ENCODE results near the gene CSRP2. TPM values are rescaled to one million over a fixed set of nuclear protein-coding genes. Genes with fewer than 3 reads are reported as not detected.
A peak's percentile ranks its signal among the peaks of the same experiment; 100 is the strongest.

The CSRP2 gene
- total RNA-seq = not detected
- polyA plus RNA-seq = under 1 TPM; 0.32 to 0.80 (median 0.68) TPM
- total RNA-seq = 0 to 0.59 (median 0.03) reads per million in 6 experiments

GRCh38 chr12:76878899-76879709 is at the start of gene CSRP2:
TSS of gene CSRP2 (minus strand) at chr12:76879019. CDS start at chr12:76866260, 12,759 bp downstream.
- Mint-ChIP-seq H3K4me3 (peak within 1 kb of the TSS; percentile 88 to 99 (median 94)), H3K9me3 (no peaks in the 10 kb centered on the region), H3K27ac (peak within 1 kb of the TSS in 8 of 10 donors; percentile 30 to 77 (median 58)), H3K36me3 (peaks cover 0 to 4% (median 0%) of the 10 kb centered on the region in 3 donors), H3K27me3 (peaks cover 31 to 61% (median 40%) of the 10 kb centered on the region in 5 donors), H3K4me1 (peaks cover 8 to 15% (median 12%) of the 10 kb centered on the region in 4 donors)
- peak in 8 of 10 donors; percentile 14 to 74 (median 40) for DNase-seq
- POLR2A ChIA-PET = interaction anchor here (0.6 kb wide), 1 partner anchor 12 kb away, joined by 6 read pairs; no protein-coding TSS in a partner anchor
- peak; percentile 68 to 89 for ATAC-seq

DNA sequence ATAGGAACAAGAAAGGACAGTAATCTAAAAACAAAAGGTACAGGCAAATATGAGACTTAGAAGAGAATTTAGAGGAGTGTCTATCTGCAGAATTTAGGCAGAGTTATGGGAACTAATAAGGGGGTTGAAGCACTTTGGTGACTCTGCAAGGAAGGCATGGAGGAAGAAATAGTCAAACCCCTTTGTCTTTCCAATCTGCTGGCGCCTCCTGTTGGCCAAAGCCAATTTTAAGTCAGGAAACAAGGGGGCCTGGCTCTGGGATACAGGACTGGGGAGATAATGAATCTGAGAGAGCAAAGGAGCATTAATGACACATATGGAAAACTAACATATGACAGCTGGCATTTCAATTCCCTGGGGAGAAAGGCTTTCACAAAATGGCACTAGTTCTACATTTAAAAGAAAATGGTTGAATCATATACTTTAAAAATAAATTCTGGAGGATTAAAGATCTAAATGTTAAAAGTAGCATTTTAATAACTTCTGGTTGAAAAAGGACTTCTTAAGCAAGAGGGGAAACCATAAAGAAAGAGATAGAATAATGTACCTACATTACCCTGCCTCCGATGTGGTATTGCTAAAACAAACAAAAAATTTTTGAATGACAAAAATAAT is 48.5 kb upstream of the CSRP2 start:
- DNase-seq (peak in 6 of 10 donors; percentile 3 to 63 (median 18)), ATAC-seq (no peak)
- peaks cover 2 to 34% (median 8%) of the 10 kb centered on the region in 5 donors for H3K27me3 Mint-ChIP-seq
- no peak overlapping the region for H3K4me3 Mint-ChIP-seq
- H3K27ac Mint-ChIP-seq = no peak overlapping the region
- POLR2A ChIA-PET = no interaction called here
- peaks cover 0 to 3% (median 0%) of the 10 kb centered on the region in 3 donors for H3K36me3 Mint-ChIP-seq
- no peaks in the 10 kb centered on the region for H3K4me1 Mint-ChIP-seq
- H3K9me3 Mint-ChIP-seq = no peaks in the 10 kb centered on the region

DNA sequence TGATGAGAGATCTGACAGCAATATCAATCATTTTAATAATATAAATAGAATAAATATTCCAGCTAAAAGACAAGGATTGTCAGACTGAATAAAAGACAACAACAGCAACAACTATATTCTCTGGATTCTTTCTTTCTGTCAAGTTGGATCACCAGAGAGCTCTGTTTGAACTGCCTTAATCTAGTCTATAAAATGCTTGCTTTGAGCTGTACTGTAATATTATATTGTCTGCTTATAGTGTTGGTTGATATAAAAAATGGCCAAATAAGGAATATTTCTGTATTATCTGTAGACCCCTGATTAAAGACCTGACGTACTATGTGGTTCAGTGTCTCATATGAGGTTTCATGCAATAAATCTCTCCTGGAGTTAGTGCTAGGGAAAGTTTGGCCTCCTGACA is 46.3 kb upstream of the CSRP2 start:
- Mint-ChIP-seq H3K4me3 (no peak overlapping the region), H3K4me1 (peaks cover 2 to 7% (median 4%) of the 10 kb centered on the region in 4 donors), H3K9me3 (no peaks in the 10 kb centered on the region), H3K36me3 (no peaks in the 10 kb centered on the region), H3K27ac (no peak overlapping the region), H3K27me3 (peaks cover 1 to 13% (median 2%) of the 10 kb centered on the region in 5 donors)
- no peak for ATAC-seq
- no peak for DNase-seq
- POLR2A ChIA-PET = no interaction called here

DNA sequence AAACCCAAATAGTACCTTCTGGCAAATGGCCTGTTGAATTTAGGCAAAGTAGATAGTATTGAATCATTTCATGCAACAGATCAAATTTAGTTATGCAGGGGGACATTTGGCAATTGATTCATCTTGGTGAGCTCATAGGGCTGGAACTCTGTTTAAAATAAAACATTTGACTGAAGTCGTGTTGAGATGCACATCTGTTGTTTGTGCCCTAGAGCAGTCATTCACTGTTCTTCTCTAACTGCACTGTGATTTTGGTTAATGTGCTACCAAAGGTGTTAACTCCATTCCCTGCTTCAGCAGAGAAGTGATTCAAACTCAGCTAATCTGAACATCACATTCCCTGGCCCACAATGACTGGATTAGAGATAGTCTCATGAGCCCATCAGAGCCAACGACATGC is 44.0 kb upstream of the CSRP2 start:
- H3K4me1 Mint-ChIP-seq = peaks cover 2 to 10% (median 6%) of the 10 kb centered on the region in 4 donors
- ATAC-seq (no peak), DNase-seq (no peak)
- no peaks in the 10 kb centered on the region for H3K36me3 Mint-ChIP-seq
- peaks cover 0 to 10% (median 0%) of the 10 kb centered on the region in 5 donors for H3K27me3 Mint-ChIP-seq
- H3K27ac Mint-ChIP-seq = no peak overlapping the region
- POLR2A ChIA-PET = no interaction called here
- H3K4me3 Mint-ChIP-seq = no peak overlapping the region
- H3K9me3 Mint-ChIP-seq = no peaks in the 10 kb centered on the region

DNA sequence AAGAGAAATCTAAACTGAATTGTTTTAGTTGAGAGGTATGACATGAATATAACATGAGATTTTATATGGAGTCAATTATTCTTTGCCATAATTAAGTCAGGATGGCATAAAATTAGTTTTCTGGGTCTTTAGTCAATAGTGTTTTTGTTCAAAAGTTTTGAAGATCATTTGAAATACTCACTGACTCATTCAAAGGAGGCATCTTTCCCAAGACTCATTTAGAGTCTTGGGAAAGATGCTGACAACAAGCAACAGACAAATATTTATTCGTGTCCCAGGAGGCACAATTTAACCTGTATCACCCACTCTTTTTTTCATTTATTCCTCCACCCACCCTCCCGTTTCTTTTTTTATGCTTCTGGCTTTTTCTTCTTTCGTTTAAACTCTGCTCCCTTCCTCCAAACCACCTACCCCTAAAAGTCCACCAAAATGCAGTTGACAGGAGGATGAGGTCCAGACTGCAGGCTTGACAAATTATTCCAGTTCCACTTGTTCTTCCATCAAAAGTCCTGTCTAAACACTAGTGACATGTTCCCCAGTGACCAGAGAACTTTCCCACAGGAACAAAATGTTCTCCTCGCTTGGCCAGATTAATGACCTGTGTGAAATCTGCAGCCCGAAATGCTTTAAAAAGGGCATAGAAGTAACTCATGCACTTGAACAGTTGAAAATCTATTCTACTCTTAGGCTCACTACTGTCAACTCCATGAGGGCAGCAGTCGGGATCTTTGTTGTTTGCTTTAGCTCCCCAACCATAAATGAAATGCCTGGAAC is 43.3 kb upstream of the CSRP2 start:
- H3K36me3 Mint-ChIP-seq = no peaks in the 10 kb centered on the region
- H3K4me3 Mint-ChIP-seq = no peak overlapping the region
- peaks cover 0 to 6% (median 0%) of the 10 kb centered on the region in 5 donors for H3K27me3 Mint-ChIP-seq
- no peaks in the 10 kb centered on the region for H3K9me3 Mint-ChIP-seq
- H3K27ac Mint-ChIP-seq = no peak overlapping the region
- ATAC-seq (no peak), DNase-seq (no peak)
- H3K4me1 Mint-ChIP-seq = peaks cover 2 to 10% (median 6%) of the 10 kb centered on the region in 4 donors
- POLR2A ChIA-PET = no interaction called here

DNA sequence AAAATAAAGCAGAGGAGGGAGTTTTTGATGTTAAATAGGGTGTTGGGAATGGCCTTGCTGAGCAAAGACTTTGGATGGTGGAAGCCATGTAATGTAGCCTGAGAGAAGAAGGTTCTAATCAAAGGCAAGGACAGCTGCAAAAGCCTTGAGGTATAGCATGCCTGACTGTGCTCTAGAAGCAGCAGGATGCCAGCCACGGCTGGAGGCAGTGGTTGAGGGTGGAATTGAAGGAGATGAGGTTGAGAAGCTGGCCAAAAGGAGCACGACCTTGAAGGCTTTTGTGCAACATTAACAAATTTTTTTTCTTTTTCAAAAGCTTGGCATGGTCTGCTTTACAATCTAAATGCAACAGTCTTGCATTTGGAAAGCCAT is 42.3 kb upstream of the CSRP2 start:
- H3K27ac Mint-ChIP-seq = no peak overlapping the region
- DNase-seq (no peak), ATAC-seq (no peak)
- peaks cover 2 to 10% (median 6%) of the 10 kb centered on the region in 4 donors for H3K4me1 Mint-ChIP-seq
- peaks cover 0 to 1% (median 0%) of the 10 kb centered on the region in 5 donors for H3K27me3 Mint-ChIP-seq
- POLR2A ChIA-PET = no interaction called here
- H3K4me3 Mint-ChIP-seq = no peak overlapping the region
- H3K36me3 Mint-ChIP-seq = no peaks in the 10 kb centered on the region
- no peaks in the 10 kb centered on the region for H3K9me3 Mint-ChIP-seq

GRCh38 chr12:76920172-76921099 is 41.6 kb upstream of the CSRP2 start:
- DNase-seq (no peak), ATAC-seq (peak in 1 of 2 donors; percentile 32)
- H3K27ac Mint-ChIP-seq = peak overlapping the region in 2 of 10 donors; percentile 19 to 34
- H3K4me3 Mint-ChIP-seq = no peak overlapping the region
- POLR2A ChIA-PET = no interaction called here
- H3K4me1 Mint-ChIP-seq = peaks cover 2 to 10% (median 6%) of the 10 kb centered on the region in 4 donors
- H3K27me3 Mint-ChIP-seq = peaks cover 0 to 1% (median 0%) of the 10 kb centered on the region in 5 donors
- H3K9me3 Mint-ChIP-seq = no peaks in the 10 kb centered on the region
- no peaks in the 10 kb centered on the region for H3K36me3 Mint-ChIP-seq

GRCh38 chr12:76919383-76920171 is 40.8 kb upstream of the CSRP2 start:
- DNase-seq (no peak), ATAC-seq (no peak)
- Mint-ChIP-seq H3K4me3 (no peak overlapping the region), H3K36me3 (no peaks in the 10 kb centered on the region), H3K4me1 (peaks cover 2 to 10% (median 6%) of the 10 kb centered on the region in 4 donors), H3K9me3 (no peaks in the 10 kb centered on the region), H3K27me3 (peaks cover 0 to 1% (median 0%) of the 10 kb centered on the region in 5 donors), H3K27ac (no peak overlapping the region)
- POLR2A ChIA-PET = no interaction called here

DNA sequence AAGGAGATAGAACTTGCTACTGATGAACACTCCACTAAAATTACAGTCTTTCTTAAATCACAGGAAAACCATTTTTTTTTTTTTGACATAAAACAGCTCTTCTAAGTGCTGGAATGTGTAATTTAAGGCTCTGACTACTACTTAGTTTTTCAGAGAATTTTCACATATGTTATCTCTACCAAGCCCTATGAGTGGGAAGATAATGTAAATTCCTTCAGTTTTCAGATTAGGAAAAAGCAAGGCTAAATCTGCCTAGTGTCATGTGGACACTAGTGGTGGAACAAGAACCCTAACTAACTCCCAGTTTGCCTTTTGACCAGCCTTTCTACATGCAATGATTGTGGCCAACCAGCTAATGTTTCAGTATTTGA is 37.3 kb upstream of the CSRP2 start:
- Mint-ChIP-seq H3K27ac (no peak overlapping the region), H3K9me3 (no peaks in the 10 kb centered on the region)

GRCh38 chr12:76915361-76916169 is 36.7 kb upstream of the CSRP2 start:
- Mint-ChIP-seq H3K36me3 (no peaks in the 10 kb centered on the region), H3K9me3 (no peaks in the 10 kb centered on the region), H3K4me1 (peaks cover 2 to 7% (median 5%) of the 10 kb centered on the region in 4 donors), H3K27me3 (peaks cover 1 to 13% (median 7%) of the 10 kb centered on the region in 5 donors), H3K4me3 (no peak overlapping the region), H3K27ac (no peak overlapping the region)
- POLR2A ChIA-PET = no interaction called here
- ATAC-seq (no peak), DNase-seq (no peak)

More for the DNA sequence above, 37.3 kb upstream of the CSRP2 start:
- ATAC-seq (no peak), DNase-seq (no peak)
- H3K27me3 Mint-ChIP-seq = peaks cover 0 to 7% (median 5%) of the 10 kb centered on the region in 5 donors
- POLR2A ChIA-PET = no interaction called here
- no peaks in the 10 kb centered on the region for H3K36me3 Mint-ChIP-seq
- peaks cover 2 to 10% (median 6%) of the 10 kb centered on the region in 4 donors for H3K4me1 Mint-ChIP-seq
- no peak overlapping the region for H3K4me3 Mint-ChIP-seq

Data from naive thymus-derived CD8-positive, alpha-beta T cell (primary cell).